SK-N-SH treated with all-trans-retinoic acid at 6 μM for 48 hours (cell line): ENCODE results near the gene GIMAP8.
"Not testable (repeated sequence)": the region's sequence is repeated elsewhere in the genome, so short reads cannot be mapped to it uniquely, and the experiment has no call there.

Source experiments
- ARNTL ChIP-seq: fragments of 450-650 bp; formaldehyde crosslinking; IDR thresholded peaks from 2 replicates; pipeline ENCODE4 v1.5.0; 2020; ENCODE audit warnings: low read depth, mild to moderate bottlenecking, moderate library complexity, borderline replicate concordance
- PPARA ChIP-seq: fragments of 250-450 bp; sonication (Bioruptor Pico); IDR thresholded peaks from 2 replicates; pipeline ENCODE4 v1.5.0; 2020; ENCODE audit warnings: mild to moderate bottlenecking, borderline replicate concordance
- RARB ChIP-seq: fragments of 250-450 bp; sonication (Bioruptor Pico); IDR thresholded peaks from 2 replicates; pipeline ENCODE4 v1.8.0; 2021; ENCODE audit warnings: mild to moderate bottlenecking, moderate library complexity
- TCF4 ChIP-seq: fragments of 250-450 bp; sonication (Bioruptor Pico); IDR thresholded peaks from 2 replicates; pipeline ENCODE4 v1.8.0; 2021; ENCODE audit warnings: mild to moderate bottlenecking, moderate library complexity, borderline replicate concordance
- ZNF565 ChIP-seq: fragments of 450-650 bp; formaldehyde crosslinking; conservative IDR thresholded peaks from 2 replicates; pipeline ENCODE4 v1.5.0; 2020; ENCODE audit warnings: low read depth, mild to moderate bottlenecking, moderate library complexity

GRCh38 chr7:150493442-150493841 is 43.0 kb downstream of the GIMAP8 start:
- TF ChIP-seq ZNF565; ARNTL (CRISPR knock-in tag); RARB; TCF4 (CRISPR knock-in tag); PPARA (CRISPR knock-in tag): not testable (repeated sequence)
